ENCODE data around the gene TGM1. TPM values are rescaled to one million over a fixed set of nuclear protein-coding genes. Genes with fewer than 3 reads are reported as not detected.

TGM1 gene
- polyA plus RNA-seq, 2 of the 4 experiments (the other 2 are of a cell fraction) = 0.61 to 1.3 TPM

DNA sequence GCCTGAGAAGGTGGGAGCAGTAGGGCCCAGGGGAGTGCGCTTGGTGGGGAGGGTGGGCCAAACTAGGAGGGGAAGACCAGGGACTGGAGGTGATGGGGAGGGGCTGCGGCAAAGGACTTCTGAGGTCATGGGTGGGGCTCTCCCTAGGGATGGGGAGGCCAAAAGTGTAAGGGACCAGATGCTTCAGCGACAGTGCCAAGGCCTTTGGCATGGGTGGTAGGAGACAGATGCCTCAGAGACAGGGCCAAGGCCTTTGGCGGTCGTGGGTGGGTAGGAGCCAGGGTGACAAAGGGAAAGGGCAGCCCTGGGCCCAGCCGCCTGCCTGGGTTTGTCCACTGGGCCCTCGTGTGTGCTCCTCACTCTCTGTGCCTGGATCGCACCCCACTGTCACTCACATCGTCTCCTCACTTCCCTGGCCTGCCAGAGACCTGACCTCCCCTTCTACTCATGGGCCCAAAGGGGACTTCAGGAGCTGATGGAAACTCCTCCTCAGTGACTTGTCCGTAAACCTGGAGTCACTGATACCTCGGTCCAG, 21.6 kb upstream of the TGM1 start (continued):
- TF ChIP-seq ZSCAN20 (CRISPR knock-in tag; IDR thresholded peaks at IDR 0.05) (no peak), FOSB (CRISPR knock-in tag; IDR thresholded peaks at IDR 0.05) (no peak)

- Histone ChIP-seq H3K4me2 (no peak overlapping the region), H3K9me3 (no peaks in the 10 kb centered on the region), H3K4me1 (no peaks in the 10 kb centered on the region), H3K27ac (no peak overlapping the region), H3K4me3 (no peak overlapping the region)
- DNase-seq (ENCODE audit: low read depth in 1 of 2, low spot score in 1 of 2) = no peak
- CTCF ChIA-PET = interaction anchor here (2.0 to 34.0 kb wide), 4 partner anchors 12 to 41 kb away, joined by 6 to 469 read pairs (median 16); partner anchors contain the start of genes CIDEB, DHRS1, LTB4R and LTB4R2
- TF ChIP-seq BHLHE40 (IDR thresholded peaks at IDR 0.05; ENCODE audit: low read depth, low read length) = no peak
- TF ChIP-seq REST (IDR thresholded peaks at IDR 0.05) = no peak
- no peak for TF ChIP-seq CHD2 (IDR thresholded peaks at IDR 0.05; ENCODE audit: low read length, partially characterized antibody)
- TF ChIP-seq MYC (IDR thresholded peaks at IDR 0.05; ENCODE audit: borderline replicate concordance, low read length) = no peak
- no peak for TF ChIP-seq ESRRA (IDR thresholded peaks at IDR 0.05; ENCODE audit: borderline replicate concordance, low read length)
- TF ChIP-seq TFCP2L1 (CRISPR knock-in tag; IDR thresholded peaks at IDR 0.05) = no peak
- no peak for FAIRE-seq
- 77% methylated on average over 5 of the region's 5 CpGs for WGBS (ENCODE audit: missing lambda C conversion rate)
- no peak for ATAC-seq
- POLR2A ChIA-PET = interaction anchor here (1.2 kb wide), 1 partner anchor 13 kb away, joined by 3 read pairs; the partner anchor contains the start of gene RABGGTA
Measured at GRCh38 chr14:24283796-24284460, 21.0 kb upstream of the TGM1 start.

DNA sequence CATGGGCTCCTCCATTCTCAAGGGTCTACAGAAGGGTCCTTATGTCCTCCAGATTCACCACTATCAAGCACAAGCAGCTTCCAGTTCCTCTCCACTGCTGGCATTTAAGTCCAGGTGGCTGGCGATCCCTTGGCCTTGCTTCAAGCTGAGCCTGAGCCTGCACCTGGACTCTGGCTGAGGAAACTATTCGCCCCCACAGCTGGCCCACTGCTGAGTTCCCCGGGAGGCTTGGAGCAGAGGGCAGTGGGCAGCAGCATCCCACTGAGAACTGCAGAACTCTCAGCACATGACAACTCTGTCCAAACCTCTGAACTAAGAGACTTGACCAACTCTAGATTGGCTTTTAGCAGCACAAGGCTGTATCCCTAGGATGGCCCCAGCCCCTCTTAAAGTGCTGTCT, 19.8 kb upstream of the TGM1 start:
- no peak for TF ChIP-seq MYC (IDR thresholded peaks at IDR 0.05; ENCODE audit: borderline replicate concordance, low read length)
- TF ChIP-seq CHD2 (IDR thresholded peaks at IDR 0.05; ENCODE audit: low read length, partially characterized antibody) = no peak
- no peak for TF ChIP-seq SMC3 (IDR thresholded peaks at IDR 0.05)
- TF ChIP-seq HDAC2 (IDR thresholded peaks at IDR 0.05) = no peak
- no peak for TF ChIP-seq BCL3 (IDR thresholded peaks at IDR 0.05)
- TF ChIP-seq KDM1A (IDR thresholded peaks at IDR 0.05; ENCODE audit: low read depth) = no peak
- FAIRE-seq (no peak), DNase-seq (ENCODE audit: low read depth in 1 of 2, low spot score in 1 of 2) (no peak), ATAC-seq (no peak)
- Histone ChIP-seq H3K4me3 (no peak overlapping the region), H3K27ac (no peak overlapping the region), H3K4me2 (no peak overlapping the region), H3K9me3 (no peaks in the 10 kb centered on the region), H3K4me1 (no peaks in the 10 kb centered on the region)
- CTCF ChIA-PET = interaction anchor here (1.1 to 34.0 kb wide), 7 partner anchors 10 to 44 kb away, joined by 3 to 469 read pairs (median 6); partner anchors contain the start of genes CIDEB, DHRS1, LTB4R and LTB4R2
- 63% methylated on average over 3 of the region's 3 CpGs for WGBS (ENCODE audit: missing lambda C conversion rate)
- POLR2A ChIA-PET = interaction anchor here (1.2 kb wide), 1 partner anchor 11 kb away, joined by 3 read pairs; the partner anchor contains the start of gene RABGGTA

DNA sequence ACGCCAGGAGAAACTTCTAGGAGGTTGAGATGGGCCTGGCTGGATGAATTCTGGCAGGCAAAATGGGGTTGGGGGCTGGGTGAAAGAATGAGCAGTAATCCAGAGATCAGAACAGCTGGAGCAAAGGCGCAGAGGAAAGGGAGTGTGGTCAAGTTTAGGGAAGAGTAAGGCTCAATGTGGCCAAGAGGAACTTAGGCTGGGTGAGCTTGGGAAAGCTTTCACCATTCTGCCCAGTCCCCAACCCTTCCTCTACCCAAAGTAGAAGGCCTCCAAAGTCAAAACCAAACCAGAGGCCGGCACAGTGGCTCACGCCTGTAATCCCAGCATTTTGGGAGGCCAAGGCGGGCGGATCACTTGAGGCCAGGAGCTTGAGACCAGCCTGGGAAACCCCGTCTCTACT, 18.7 kb upstream of the TGM1 start:
- ATAC-seq = no peak
- no peak overlapping the region for H3K27ac ChIP-seq
- no peak for DNase-seq (ENCODE audit: low read depth in 1 of 2, low spot score in 1 of 2)
- H3K4me1 ChIP-seq = no peaks in the 10 kb centered on the region
- no peak for FAIRE-seq
- ChIA-PET POLR2A (no interaction called here), CTCF (interaction anchor here (1.1 to 34.0 kb wide), 4 partner anchors 9 to 150 kb away, joined by 3 to 469 read pairs (median 14); partner anchors contain the start of genes CIDEB, DHRS1, LTB4R and LTB4R2)
- H3K9me3 ChIP-seq = no peaks in the 10 kb centered on the region
- H3K4me3 ChIP-seq = no peak overlapping the region
- TF ChIP-seq RARB (CRISPR knock-in tag; IDR thresholded peaks at IDR 0.05) (no peak), NPAS2 (CRISPR knock-in tag; IDR thresholded peaks at IDR 0.05; ENCODE audit: borderline replicate concordance) (no peak), ZFP36 (IDR thresholded peaks at IDR 0.05; ENCODE audit: borderline replicate concordance, partially characterized antibody) (no peak), CBX8 (IDR thresholded peaks at IDR 0.05) (no peak), TP53 (CRISPR knock-in tag; IDR thresholded peaks at IDR 0.05) (no peak), POLR2A (IDR thresholded peaks at IDR 0.05; ENCODE audit: low read length) (no peak), MAFK (IDR thresholded peaks at IDR 0.05; ENCODE audit: partially characterized antibody) (no peak), ZC3H11A (IDR thresholded peaks at IDR 0.05) (no peak), ESRRA (IDR thresholded peaks at IDR 0.05; ENCODE audit: borderline replicate concordance, low read length) (no peak), FOSB (CRISPR knock-in tag; IDR thresholded peaks at IDR 0.05) (no peak), PHF8 (IDR thresholded peaks at IDR 0.05; ENCODE audit: borderline replicate concordance, low read depth) (no peak), FOSL2 (IDR thresholded peaks at IDR 0.05) (no peak), FOSL2 (CRISPR knock-in tag; IDR thresholded peaks at IDR 0.05) (no peak), JUNB (IDR thresholded peaks at IDR 0.05) (no peak)
- TF ChIP-seq, protein P1, sequence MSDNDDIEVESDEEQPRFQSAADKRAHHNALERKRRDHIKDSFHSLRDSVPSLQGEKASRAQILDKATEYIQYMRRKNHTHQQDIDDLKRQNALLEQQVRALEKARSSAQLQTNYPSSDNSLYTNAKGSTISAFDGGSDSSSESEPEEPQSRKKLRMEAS (IDR thresholded peaks at IDR 0.05) = no peak
- TF ChIP-seq, protein P2, sequence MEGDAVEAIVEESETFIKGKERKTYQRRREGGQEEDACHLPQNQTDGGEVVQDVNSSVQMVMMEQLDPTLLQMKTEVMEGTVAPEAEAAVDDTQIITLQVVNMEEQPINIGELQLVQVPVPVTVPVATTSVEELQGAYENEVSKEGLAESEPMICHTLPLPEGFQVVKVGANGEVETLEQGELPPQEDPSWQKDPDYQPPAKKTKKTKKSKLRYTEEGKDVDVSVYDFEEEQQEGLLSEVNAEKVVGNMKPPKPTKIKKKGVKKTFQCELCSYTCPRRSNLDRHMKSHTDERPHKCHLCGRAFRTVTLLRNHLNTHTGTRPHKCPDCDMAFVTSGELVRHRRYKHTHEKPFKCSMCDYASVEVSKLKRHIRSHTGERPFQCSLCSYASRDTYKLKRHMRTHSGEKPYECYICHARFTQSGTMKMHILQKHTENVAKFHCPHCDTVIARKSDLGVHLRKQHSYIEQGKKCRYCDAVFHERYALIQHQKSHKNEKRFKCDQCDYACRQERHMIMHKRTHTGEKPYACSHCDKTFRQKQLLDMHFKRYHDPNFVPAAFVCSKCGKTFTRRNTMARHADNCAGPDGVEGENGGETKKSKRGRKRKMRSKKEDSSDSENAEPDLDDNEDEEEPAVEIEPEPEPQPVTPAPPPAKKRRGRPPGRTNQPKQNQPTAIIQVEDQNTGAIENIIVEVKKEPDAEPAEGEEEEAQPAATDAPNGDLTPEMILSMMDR (IDR thresholded peaks at IDR 0.05) = no peak
- WGBS (ENCODE audit: missing lambda C conversion rate) = 81% methylated on average over 7 of the region's 7 CpGs
- H3K4me2 ChIP-seq = no peak overlapping the region
